NT2/D1 (cell line): Measurements from ENCODE around the gene BCL11B.

Experiments
- SUZ12 ChIP-seq: IDR thresholded peaks from 2 replicates; pipeline ENCODE4 v1.6.1; 2011; ENCODE audit not compliant: insufficient read length, insufficient read depth; ENCODE audit errors: extremely low read depth
- YY1 ChIP-seq: IDR thresholded peaks from 2 replicates; pipeline ENCODE4 v1.6.1; 2011; ENCODE audit not compliant: insufficient read length, insufficient read depth
- ZNF274 ChIP-seq: IDR thresholded peaks from 2 replicates; pipeline ENCODE4 v1.6.1; 2011; ENCODE audit warnings: mild to moderate bottlenecking, low read depth, low read length

DNA sequence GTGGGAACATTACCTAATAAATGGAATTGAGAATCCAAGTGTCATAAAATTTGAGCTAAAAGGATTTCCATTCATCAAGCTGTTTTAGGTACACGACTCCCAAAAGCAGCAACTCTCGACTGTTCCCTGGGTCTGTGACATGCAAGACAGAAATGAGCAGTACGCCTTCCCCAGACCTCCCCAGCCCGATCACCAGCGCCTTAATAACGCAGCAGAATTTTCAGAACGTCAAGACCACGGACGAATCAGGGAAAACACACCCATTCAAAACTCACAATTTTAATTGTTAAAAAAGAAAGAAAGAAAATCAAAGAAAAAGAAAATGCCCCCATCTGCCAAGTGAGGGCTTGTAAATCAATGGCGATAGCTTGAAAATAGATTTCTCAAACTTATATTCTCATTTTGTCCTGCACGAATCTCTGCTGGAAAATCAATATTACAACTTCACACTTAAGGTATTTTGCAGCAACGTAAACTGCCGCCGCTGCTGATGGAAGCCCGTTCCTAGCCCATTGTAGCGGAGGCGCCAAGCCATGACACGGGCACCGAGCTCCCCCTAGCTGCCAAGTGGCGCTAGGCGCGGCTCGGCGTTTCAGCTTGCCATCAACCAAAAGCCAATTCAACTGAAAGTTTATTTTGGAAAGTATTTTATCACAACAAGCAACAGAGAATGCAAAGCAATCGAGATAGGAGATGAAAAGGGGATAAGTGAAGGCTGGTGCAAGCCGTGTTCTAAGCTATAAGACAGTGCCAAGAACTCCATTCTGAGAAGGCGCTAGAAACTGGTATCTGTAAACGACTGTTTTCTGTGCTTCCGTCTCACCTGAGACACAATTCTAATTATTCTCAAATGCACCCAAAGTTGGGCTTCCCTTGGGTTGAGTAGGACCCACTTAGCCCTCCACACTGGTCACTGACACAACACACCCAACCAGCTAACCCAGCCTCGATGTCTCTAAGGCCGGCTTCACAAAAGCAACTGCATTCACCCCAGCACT is 5.5 kb downstream of the BCL11B start:
- TF ChIP-seq YY1 = no peak
- TF ChIP-seq SUZ12 = no peak
- no peak for TF ChIP-seq ZNF274
